SK-N-SH (cell line): ENCODE results near the gene KNOP1. TPM values are rescaled to one million over a fixed set of nuclear protein-coding genes. Genes with fewer than 3 reads are reported as not detected.
"Not testable (repeated sequence)": the region's sequence is repeated elsewhere in the genome, so short reads cannot be mapped to it uniquely, and the experiment has no call there.

Experiments used
- CTCF ChIA-PET: fragments of 300-600, 350-600 bp; formaldehyde crosslinking; extraction: SDS; loops from one replicate; lab custom pipeline; 2021; lab: Yijun Ruan, JAX
- POLR2A ChIA-PET: fragments of 350-600 bp; sonication (Branson Sonifier 250); formaldehyde crosslinking; extraction: SDS; loops from one replicate; lab custom pipeline; 2020; ENCODE audit warnings: antibody characterized with exemption, inconsistent platforms; lab: Yijun Ruan, JAX
- DNase-seq: peaks from one replicate; pipeline ENCODE4 v3.0.0; 2012
- H2AFZ ChIP-seq: fragments of 200-600 bp; sonication (generic); 2 replicates; pipeline ENCODE4 v1.8.1; 2016; ENCODE audit warnings: antibody characterized with exemption, mild to moderate bottlenecking, low read depth
- H3F3A ChIP-seq: fragments of 200-600 bp; sonication (generic); replicated peaks from 2 replicates; pipeline ENCODE3; 2016; ENCODE audit warnings: antibody characterized with exemption, mild to moderate bottlenecking; ENCODE audit not compliant: insufficient read depth
- H3K27ac ChIP-seq, 2 experiments: fragments of 200-500 bp in 1 of 2; fragments of 200-600 bp in 1 of 2; sonication (Bioruptor generic) in 1 of 2; sonication (generic), shearing (Covaris generic) in 1 of 2; 2 replicates each; pipeline versions ENCODE4 v1.5.1 to v1.6.1; 2014 to 2016; ENCODE audit warnings: low read depth in 2 of 2, inconsistent platforms in 1 of 2, low read length in 1 of 2, mild to moderate bottlenecking in 1 of 2, mixed read lengths in 1 of 2
- H3K27me3 ChIP-seq: fragments of 200-600 bp; sonication (generic), shearing (Covaris generic); 2 replicates; pipeline ENCODE4 v1.6.1; 2016; ENCODE audit warnings: mixed run types; ENCODE audit not compliant: insufficient read depth
- H3K36me3 ChIP-seq, 2 experiments: fragments of 200-500 bp in 1 of 2; fragments of 200-600 bp in 1 of 2; sonication (Bioruptor generic) in 1 of 2; sonication (generic) in 1 of 2; replicated peaks in 1 of 2; 2 replicates each; pipeline versions ENCODE3 to v1.5.1; 2014 to 2016; ENCODE audit warnings: low read length in 1 of 2, mild to moderate bottlenecking in 1 of 2; ENCODE audit not compliant: insufficient read depth in 2 of 2, control insufficient read depth in 1 of 2
- H3K4me1 ChIP-seq, 2 experiments: fragments of 200-500 bp in 1 of 2; fragments of 200-600 bp in 1 of 2; sonication (Bioruptor generic) in 1 of 2; sonication (generic), shearing (Covaris generic) in 1 of 2; 2 replicates each; pipeline versions ENCODE4 v1.5.1 to v1.6.1; 2014 to 2016; ENCODE audit warnings: low read depth in 1 of 2, low read length in 1 of 2, mixed run types in 1 of 2; ENCODE audit not compliant: insufficient read depth in 2 of 2, control insufficient read depth in 1 of 2
- H3K4me2 ChIP-seq: fragments of 200-600 bp; sonication (generic), shearing (Covaris generic); 2 replicates; pipeline ENCODE4 v1.6.1; 2017; ENCODE audit warnings: mixed run types
- H3K4me3 ChIP-seq, 2 experiments: fragments of 200-500 bp in 1 of 2; fragments of 200-600 bp in 1 of 2; sonication (Bioruptor generic) in 1 of 2; sonication (generic), shearing (Covaris generic) in 1 of 2; 2 replicates each; pipeline versions ENCODE4 v1.5.1 to v1.8.1; 2014 to 2016; ENCODE audit warnings: low read depth in 2 of 2, inconsistent platforms in 1 of 2, low read length in 1 of 2, mild to moderate bottlenecking in 1 of 2, mixed read lengths in 1 of 2, moderate library complexity in 1 of 2
- H3K79me2 ChIP-seq: fragments of 200-600 bp; sonication (generic); 2 replicates; pipeline ENCODE4 v1.8.1; 2017; ENCODE audit warnings: mild to moderate bottlenecking; ENCODE audit not compliant: insufficient read depth
- H3K9ac ChIP-seq: fragments of 200-600 bp; sonication (generic); 2 replicates; pipeline ENCODE4 v1.6.1; 2017; ENCODE audit warnings: mixed run types
- H3K9me2 ChIP-seq: fragments of 200-600 bp; sonication (generic); 2 replicates; pipeline ENCODE4 v1.6.1; 2017; ENCODE audit warnings: mixed run types
- H3K9me3 ChIP-seq: fragments of 200-600 bp; sonication (generic); 2 replicates; pipeline ENCODE4 v1.6.1; 2017; ENCODE audit warnings: mixed run types, mild to moderate bottlenecking, moderate library complexity
- H4K20me1 ChIP-seq: fragments of 200-600 bp; sonication (generic); 2 replicates; pipeline ENCODE4 v1.6.1; 2017; ENCODE audit warnings: mild to moderate bottlenecking, mixed run types; ENCODE audit not compliant: insufficient read depth
- CTCF ChIP-seq: fragments of 200-600 bp; sonication (generic); IDR thresholded peaks from 2 replicates; pipeline ENCODE4 v1.6.1; 2017; ENCODE audit warnings: antibody characterized with exemption, mild to moderate bottlenecking, moderate library complexity
- FOXM1 ChIP-seq: IDR thresholded peaks from 2 replicates; pipeline ENCODE4 v1.4.0; 2012; ENCODE audit warnings: low read depth, mild to moderate bottlenecking
- GABPA ChIP-seq: IDR thresholded peaks from 2 replicates; pipeline ENCODE4 v1.4.0; 2012; ENCODE audit warnings: low read depth, mild to moderate bottlenecking
- MEF2A ChIP-seq: IDR thresholded peaks from 2 replicates; pipeline ENCODE4 v1.4.0; 2012; ENCODE audit warnings: low read depth, borderline replicate concordance
- PBX3 ChIP-seq: IDR thresholded peaks from 2 replicates; pipeline ENCODE4; 2012
- POLR2AphosphoS5 ChIP-seq: IDR thresholded peaks from 2 replicates; pipeline ENCODE4 v1.6.1; 2012; ENCODE audit warnings: low read depth, low read length
- RAD21 ChIP-seq: IDR thresholded peaks from 2 replicates; pipeline ENCODE4 v1.6.1; 2012; ENCODE audit warnings: mild to moderate bottlenecking, low read length
- SIN3A ChIP-seq: IDR thresholded peaks from 2 replicates; pipeline ENCODE4 v1.6.1; 2012; ENCODE audit warnings: low read depth, mild to moderate bottlenecking, low read length, moderate library complexity, borderline replicate concordance
- YY1 ChIP-seq: IDR thresholded peaks from 2 replicates; pipeline ENCODE4 v1.4.0; 2012; ENCODE audit warnings: low read depth, mild to moderate bottlenecking
- WGBS: methylation state at CpG from one replicate; pipeline ENCODE4 v1.1.6; 2017; ENCODE audit warnings: low lambda C conversion rate; 5-methylcytosine and 5-hydroxymethylcytosine counted together
- polyA plus RNA-seq, 3 experiments: library from polyadenylated mRNA; depleted of rRNA; stranded (reverse); fragments of >200 nt; gene quantifications; 2 replicates each; pipeline ENCODE4 v1.2.3, GENCODE V29; 2012
- TF ChIP-seq, protein P1 (sequence below): IDR thresholded peaks from 2 replicates; pipeline ENCODE4 v1.6.1; 2012; ENCODE audit warnings: mild to moderate bottlenecking, low read depth, low read length, moderate library complexity
- TF ChIP-seq, protein P2 (sequence below): IDR thresholded peaks from 2 replicates; pipeline ENCODE4 v1.4.0; 2012; ENCODE audit warnings: low read depth, borderline replicate concordance
- TF ChIP-seq, protein P3 (sequence below): IDR thresholded peaks from 2 replicates; pipeline ENCODE4 v1.4.0; 2012; ENCODE audit warnings: low read depth, borderline replicate concordance

KNOP1 gene
- polyA plus RNA-seq, 1 of the 3 experiments (the other 2 are of a cell fraction), result 13.2 TPM

DNA sequence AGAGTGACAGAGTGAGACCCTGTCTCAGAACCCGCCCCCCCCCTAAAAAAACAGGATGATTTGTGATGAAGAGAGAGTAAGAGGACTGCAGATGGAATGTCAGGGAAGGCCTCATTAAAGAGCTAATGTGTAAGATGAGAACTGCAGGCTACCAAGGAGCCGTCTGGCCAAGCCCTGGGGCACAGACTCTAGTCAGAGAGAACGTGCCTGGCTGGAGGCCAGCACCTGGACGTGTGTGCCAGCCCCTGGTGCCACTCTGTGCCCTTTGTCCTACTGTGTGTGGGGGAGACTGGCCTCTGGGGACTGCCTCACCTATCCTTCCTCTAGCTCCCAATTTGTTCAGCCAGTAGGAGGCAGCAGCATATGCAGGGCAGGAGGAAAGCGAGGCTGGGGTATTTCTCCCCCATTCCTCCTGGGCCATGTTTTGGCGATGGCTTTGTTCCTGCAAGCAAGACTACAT, 37.1 kb downstream of the KNOP1 start:
- no peak overlapping the region for H3K4me3 ChIP-seq
- H3K27me3 ChIP-seq, result no peaks in the 10 kb centered on the region
- no peak overlapping the region for H3K4me2 ChIP-seq
- ChIA-PET POLR2A (no interaction called here), CTCF (interaction anchor here (0.7 to 1.2 kb wide), 2 partner anchors 14 to 226 kb away, joined by 3 read pairs; no protein-coding TSS in a partner anchor)
- no peaks in the 10 kb centered on the region for H3K9me3 ChIP-seq
- no peak overlapping the region for H3K9ac ChIP-seq
- no peaks in the 10 kb centered on the region for H3K79me2 ChIP-seq
- no peak overlapping the region for H2AFZ ChIP-seq
- H3K36me3 ChIP-seq, result peaks cover 22 to 30% of the 10 kb centered on the region in 2 experiments
- no peaks in the 10 kb centered on the region for H4K20me1 ChIP-seq
- peaks cover 0 to 2% of the 10 kb centered on the region in 2 experiments; a peak in 1 of 4 replicates for H3K4me1 ChIP-seq
- no peak for DNase-seq
- no peak overlapping the region for H3K27ac ChIP-seq
- no peaks in the 10 kb centered on the region for H3K9me2 ChIP-seq
- WGBS, result 66% methylated on average over 6 of the region's 6 CpGs
- peaks cover 7% of the 10 kb centered on the region for H3F3A ChIP-seq
- TF ChIP-seq PBX3 (no peak), GABPA (no peak)

DNA sequence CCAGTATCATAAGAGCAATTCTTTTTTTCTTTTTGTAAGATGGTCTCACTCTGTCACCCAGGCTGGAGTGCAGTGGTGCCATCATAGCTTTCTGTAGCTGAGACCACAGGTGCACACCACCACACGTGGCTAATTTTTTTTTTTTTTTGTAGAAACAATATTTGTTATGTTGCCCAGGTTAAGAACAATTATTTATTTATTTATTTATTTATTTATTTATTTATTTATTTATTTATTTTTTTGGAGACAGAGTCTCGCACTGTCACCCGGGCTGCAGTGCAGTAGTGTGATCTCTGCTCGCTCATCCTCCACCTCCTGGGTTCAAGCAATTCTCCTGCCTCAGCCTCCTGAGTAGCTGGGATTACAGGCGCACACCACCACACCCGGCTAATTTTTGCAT, 38.7 kb downstream of the KNOP1 start:
- H3K4me1 ChIP-seq, POLR2A ChIA-PET, H2AFZ ChIP-seq, H3K9ac ChIP-seq, H3K9me2 ChIP-seq, H3K4me2 ChIP-seq, H3K4me3 ChIP-seq, H3K27ac ChIP-seq, H3K27me3 ChIP-seq, H3F3A ChIP-seq, H3K9me3 ChIP-seq, DNase-seq, H3K79me2 ChIP-seq, H4K20me1 ChIP-seq: not testable (repeated sequence)
- CTCF ChIA-PET, result interaction anchor here (0.6 to 1.0 kb wide), 2 partner anchors 32 to 207 kb away, joined by 3 read pairs; no protein-coding TSS in a partner anchor
- H3K36me3 ChIP-seq, result peaks cover 12 to 16% of the 10 kb centered on the region in 2 experiments
- 92% methylated on average over 6 of the region's 6 CpGs for WGBS

GRCh38 chr16:19678804-19679203, 39.2 kb downstream of the KNOP1 start:
- WGBS, result 86% methylated on average over 7 of the region's 7 CpGs
- H3K27ac ChIP-seq, result no peak overlapping the region
- no peaks in the 10 kb centered on the region for H3K9me3 ChIP-seq
- no peak overlapping the region for H3K4me2 ChIP-seq
- H4K20me1 ChIP-seq, result no peaks in the 10 kb centered on the region
- H3K79me2 ChIP-seq, result no peaks in the 10 kb centered on the region
- ChIA-PET CTCF (interaction anchor here (0.6 to 1.0 kb wide), 3 partner anchors 33 to 208 kb away, joined by 3 read pairs; no protein-coding TSS in a partner anchor), POLR2A (no interaction called here)
- H2AFZ ChIP-seq, result no peak overlapping the region
- H3K4me1 ChIP-seq, result peaks cover 0 to 2% of the 10 kb centered on the region in 2 experiments; a peak in 1 of 4 replicates
- peaks cover 3% of the 10 kb centered on the region for H3F3A ChIP-seq
- no peak for DNase-seq
- H3K27me3 ChIP-seq, result no peaks in the 10 kb centered on the region
- H3K9ac ChIP-seq, result no peak overlapping the region
- H3K36me3 ChIP-seq, result peaks cover 7 to 12% of the 10 kb centered on the region in 2 experiments
- no peak overlapping the region for H3K4me3 ChIP-seq
- no peaks in the 10 kb centered on the region for H3K9me2 ChIP-seq
- TF ChIP-seq RAD21 (no peak), SIN3A (no peak), POLR2AphosphoS5 (no peak), YY1 (no peak), CTCF (no peak), FOXM1 (no peak), MEF2A (no peak)
- TF ChIP-seq, protein P1, sequence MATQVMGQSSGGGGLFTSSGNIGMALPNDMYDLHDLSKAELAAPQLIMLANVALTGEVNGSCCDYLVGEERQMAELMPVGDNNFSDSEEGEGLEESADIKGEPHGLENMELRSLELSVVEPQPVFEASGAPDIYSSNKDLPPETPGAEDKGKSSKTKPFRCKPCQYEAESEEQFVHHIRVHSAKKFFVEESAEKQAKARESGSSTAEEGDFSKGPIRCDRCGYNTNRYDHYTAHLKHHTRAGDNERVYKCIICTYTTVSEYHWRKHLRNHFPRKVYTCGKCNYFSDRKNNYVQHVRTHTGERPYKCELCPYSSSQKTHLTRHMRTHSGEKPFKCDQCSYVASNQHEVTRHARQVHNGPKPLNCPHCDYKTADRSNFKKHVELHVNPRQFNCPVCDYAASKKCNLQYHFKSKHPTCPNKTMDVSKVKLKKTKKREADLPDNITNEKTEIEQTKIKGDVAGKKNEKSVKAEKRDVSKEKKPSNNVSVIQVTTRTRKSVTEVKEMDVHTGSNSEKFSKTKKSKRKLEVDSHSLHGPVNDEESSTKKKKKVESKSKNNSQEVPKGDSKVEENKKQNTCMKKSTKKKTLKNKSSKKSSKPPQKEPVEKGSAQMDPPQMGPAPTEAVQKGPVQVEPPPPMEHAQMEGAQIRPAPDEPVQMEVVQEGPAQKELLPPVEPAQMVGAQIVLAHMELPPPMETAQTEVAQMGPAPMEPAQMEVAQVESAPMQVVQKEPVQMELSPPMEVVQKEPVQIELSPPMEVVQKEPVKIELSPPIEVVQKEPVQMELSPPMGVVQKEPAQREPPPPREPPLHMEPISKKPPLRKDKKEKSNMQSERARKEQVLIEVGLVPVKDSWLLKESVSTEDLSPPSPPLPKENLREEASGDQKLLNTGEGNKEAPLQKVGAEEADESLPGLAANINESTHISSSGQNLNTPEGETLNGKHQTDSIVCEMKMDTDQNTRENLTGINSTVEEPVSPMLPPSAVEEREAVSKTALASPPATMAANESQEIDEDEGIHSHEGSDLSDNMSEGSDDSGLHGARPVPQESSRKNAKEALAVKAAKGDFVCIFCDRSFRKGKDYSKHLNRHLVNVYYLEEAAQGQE, result no peak
- TF ChIP-seq, protein P2, sequence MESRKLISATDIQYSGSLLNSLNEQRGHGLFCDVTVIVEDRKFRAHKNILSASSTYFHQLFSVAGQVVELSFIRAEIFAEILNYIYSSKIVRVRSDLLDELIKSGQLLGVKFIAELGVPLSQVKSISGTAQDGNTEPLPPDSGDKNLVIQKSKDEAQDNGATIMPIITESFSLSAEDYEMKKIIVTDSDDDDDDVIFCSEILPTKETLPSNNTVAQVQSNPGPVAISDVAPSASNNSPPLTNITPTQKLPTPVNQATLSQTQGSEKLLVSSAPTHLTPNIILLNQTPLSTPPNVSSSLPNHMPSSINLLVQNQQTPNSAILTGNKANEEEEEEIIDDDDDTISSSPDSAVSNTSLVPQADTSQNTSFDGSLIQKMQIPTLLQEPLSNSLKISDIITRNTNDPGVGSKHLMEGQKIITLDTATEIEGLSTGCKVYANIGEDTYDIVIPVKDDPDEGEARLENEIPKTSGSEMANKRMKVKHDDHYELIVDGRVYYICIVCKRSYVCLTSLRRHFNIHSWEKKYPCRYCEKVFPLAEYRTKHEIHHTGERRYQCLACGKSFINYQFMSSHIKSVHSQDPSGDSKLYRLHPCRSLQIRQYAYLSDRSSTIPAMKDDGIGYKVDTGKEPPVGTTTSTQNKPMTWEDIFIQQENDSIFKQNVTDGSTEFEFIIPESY, result no peak
- TF ChIP-seq, protein P3, sequence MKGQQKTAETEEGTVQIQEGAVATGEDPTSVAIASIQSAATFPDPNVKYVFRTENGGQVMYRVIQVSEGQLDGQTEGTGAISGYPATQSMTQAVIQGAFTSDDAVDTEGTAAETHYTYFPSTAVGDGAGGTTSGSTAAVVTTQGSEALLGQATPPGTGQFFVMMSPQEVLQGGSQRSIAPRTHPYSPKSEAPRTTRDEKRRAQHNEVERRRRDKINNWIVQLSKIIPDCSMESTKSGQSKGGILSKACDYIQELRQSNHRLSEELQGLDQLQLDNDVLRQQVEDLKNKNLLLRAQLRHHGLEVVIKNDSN, result no peak
